Mononuclear cell (primary cell): ENCODE measurements around the gene SCARF2. TPM values are rescaled to one million over a fixed set of nuclear protein-coding genes. Genes with fewer than 3 reads are reported as not detected.
A peak's percentile ranks its signal among the peaks of the same experiment; 100 is the strongest.

Experiments
- H3K27me3 ChIP-seq: 2 replicates; pipeline ENCODE4 v1.6.0; 2011; ENCODE audit warnings: low read length, control low read depth; ENCODE audit not compliant: insufficient read depth
- H3K4me1 ChIP-seq: 2 replicates; pipeline ENCODE4 v1.5.1; 2011; ENCODE audit warnings: mild to moderate bottlenecking, low read length, control low read depth; ENCODE audit not compliant: insufficient read depth
- H3K4me3 ChIP-seq: 2 replicates; pipeline ENCODE4 v1.5.1; 2011; ENCODE audit warnings: mild to moderate bottlenecking, low read length, moderate library complexity
- H3K9me3 ChIP-seq: 2 replicates; pipeline ENCODE4 v1.5.1; 2011; ENCODE audit warnings: low read depth, mild to moderate bottlenecking, control low read depth, low read length
- total RNA-seq: library from RNA; depleted of rRNA; stranded (reverse); fragments of >200 nt; gene quantifications from one replicate; pipeline ENCODE4 v1.2.3, GENCODE V29; 2012

SCARF2 gene
- total RNA-seq, 1 donor = 1.6 TPM

GRCh38 chr22:20436768-20437612 lies 635 bp downstream of the SCARF2 start:
- Histone ChIP-seq H3K4me1 (peaks cover 21% of the 10 kb centered on the region), H3K27me3 (peaks cover 38% of the 10 kb centered on the region), H3K9me3 (no peaks in the 10 kb centered on the region), H3K4me3 (no peak overlapping the region)

DNA sequence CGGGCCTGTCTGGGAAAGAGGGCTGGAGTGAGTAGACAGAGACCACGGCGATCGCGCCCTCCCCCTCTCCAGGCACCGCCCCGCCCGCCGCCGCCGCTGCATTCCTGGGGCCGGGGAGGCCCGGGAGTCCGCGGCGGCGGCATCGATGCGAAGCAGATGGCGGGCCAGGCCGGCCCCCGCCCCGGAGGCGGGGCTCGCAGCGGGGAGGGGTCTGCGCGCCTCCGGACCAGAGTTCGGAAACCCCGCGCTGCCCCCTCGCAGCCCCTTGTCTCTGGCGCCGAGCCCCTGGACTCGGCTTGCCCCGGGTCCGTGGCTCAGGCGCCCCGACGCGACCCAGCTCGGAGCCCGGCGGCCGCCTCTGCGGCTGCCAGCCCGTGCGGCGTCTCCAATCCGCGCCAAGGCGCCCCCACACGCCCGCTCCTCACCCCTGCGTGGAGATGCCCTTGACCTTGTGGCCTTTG lies 1.3 kb downstream of the SCARF2 start:
- Histone ChIP-seq H3K4me1 (peaks cover 23% of the 10 kb centered on the region), H3K9me3 (no peaks in the 10 kb centered on the region), H3K4me3 (no peak overlapping the region), H3K27me3 (peaks cover 42% of the 10 kb centered on the region)

DNA sequence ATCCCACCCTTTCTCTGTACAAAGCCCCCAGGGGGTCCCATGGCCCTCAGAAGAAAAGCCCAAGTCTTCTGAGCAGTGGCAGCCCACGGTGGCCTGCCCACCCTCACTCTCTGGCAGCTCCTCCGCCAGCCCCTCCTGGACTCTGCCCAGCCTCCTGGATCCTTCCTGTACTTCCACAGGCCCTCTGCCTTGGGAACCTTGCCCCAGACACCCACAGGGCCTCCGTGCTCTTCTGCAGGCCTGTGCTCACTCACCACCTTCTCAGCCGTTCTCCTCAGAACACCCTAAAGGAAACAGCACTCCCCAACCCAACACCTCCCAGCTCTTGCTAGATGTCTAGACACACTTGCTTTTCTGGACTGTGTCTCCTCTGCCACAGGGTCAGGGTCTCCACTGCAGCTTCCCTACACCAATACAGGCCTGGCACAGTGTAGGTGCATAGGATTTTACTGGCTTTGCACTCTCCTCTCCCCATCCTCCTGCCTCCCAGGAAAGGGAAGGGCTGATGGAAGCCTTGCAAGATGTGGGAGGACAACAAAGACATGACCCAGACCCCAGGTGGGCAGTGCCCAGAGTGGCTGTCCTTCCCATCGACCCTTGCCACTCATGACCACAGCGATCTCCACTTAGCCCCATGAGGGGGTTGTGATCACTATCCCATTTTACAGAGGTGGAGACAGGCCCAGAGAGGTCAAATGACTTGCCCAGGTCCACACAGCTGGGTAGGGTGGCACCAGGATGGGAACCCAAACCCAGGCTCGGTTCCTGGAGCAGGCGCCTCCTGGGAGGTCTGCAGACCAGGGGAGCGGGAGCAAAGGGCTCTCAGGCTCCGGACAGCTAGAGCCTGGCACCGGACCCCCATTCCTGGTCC lies 2.0 kb downstream of the SCARF2 start:
- Histone ChIP-seq H3K4me3 (no peak overlapping the region), H3K9me3 (no peaks in the 10 kb centered on the region), H3K4me1 (peaks cover 29% of the 10 kb centered on the region), H3K27me3 (peaks cover 42% of the 10 kb centered on the region)

- H3K9me3 ChIP-seq = no peaks in the 10 kb centered on the region
- no peak overlapping the region for H3K4me3 ChIP-seq
- peaks cover 38% of the 10 kb centered on the region for H3K4me1 ChIP-seq
- peaks cover 51% of the 10 kb centered on the region for H3K27me3 ChIP-seq
These were observed 2.9 kb downstream of the SCARF2 start for GRCh38 chr22:20434773-20435172.

GRCh38 chr22:20434264-20434751 lies 3.3 kb downstream of the SCARF2 start:
- peaks cover 51% of the 10 kb centered on the region for H3K27me3 ChIP-seq

GRCh38 chr22:20433686-20434241 lies 3.9 kb downstream of the SCARF2 start:
- no peak overlapping the region for H3K4me3 ChIP-seq
- peaks cover 51% of the 10 kb centered on the region for H3K27me3 ChIP-seq
- no peaks in the 10 kb centered on the region for H3K9me3 ChIP-seq
- peaks cover 45% of the 10 kb centered on the region for H3K4me1 ChIP-seq

More at GRCh38 chr22:20434264-20434751, 3.3 kb downstream of the SCARF2 start:
- peaks cover 42% of the 10 kb centered on the region for H3K4me1 ChIP-seq
- no peak overlapping the region for H3K4me3 ChIP-seq
- no peaks in the 10 kb centered on the region for H3K9me3 ChIP-seq

GRCh38 chr22:20433191-20433590 lies 4.4 kb downstream of the SCARF2 start:
- H3K9me3 ChIP-seq = no peaks in the 10 kb centered on the region
- H3K27me3 ChIP-seq = peaks cover 50% of the 10 kb centered on the region
- peaks cover 47% of the 10 kb centered on the region for H3K4me1 ChIP-seq
- no peak overlapping the region for H3K4me3 ChIP-seq

- Histone ChIP-seq H3K9me3 (no peaks in the 10 kb centered on the region), H3K27me3 (peaks cover 52% of the 10 kb centered on the region), H3K4me3 (no peak overlapping the region), H3K4me1 (peaks cover 41% of the 10 kb centered on the region)
These were observed 5.4 kb downstream of the SCARF2 start for GRCh38 chr22:20432244-20432686.

DNA sequence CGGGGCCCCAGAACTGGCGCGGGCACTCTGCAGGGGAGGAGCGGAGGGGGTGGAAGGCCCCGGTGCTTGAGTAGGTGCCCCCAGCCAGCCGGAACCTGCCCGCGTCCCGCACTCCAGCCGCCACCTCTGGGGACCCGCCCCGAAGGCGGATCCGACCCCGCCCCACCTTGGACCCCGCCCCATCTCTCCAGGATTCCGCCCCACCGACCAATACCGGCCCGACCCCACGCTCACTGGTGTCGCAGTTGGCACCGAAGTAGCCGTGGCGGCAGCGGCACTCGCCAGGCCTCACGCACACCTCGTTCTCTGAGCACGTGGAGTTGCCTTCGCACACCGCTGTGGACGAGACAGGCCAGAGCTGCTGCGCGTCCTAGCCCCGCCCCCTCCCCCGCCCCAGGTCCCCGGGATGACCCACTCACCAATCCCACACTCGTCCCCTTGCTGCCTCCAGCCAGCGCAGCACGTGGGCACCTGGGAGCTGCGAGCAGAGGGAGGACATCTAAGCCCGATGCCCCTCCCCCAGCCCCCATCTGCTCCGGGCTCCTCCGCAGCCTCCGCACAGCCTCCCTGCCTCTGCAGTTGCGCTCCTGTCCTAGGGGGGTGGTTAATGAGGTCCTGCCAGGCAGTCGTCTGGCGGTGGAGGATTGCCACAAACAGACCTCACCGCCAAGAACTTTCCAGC lies 6.0 kb downstream of the SCARF2 start:
- Histone ChIP-seq H3K4me1 (peaks cover 35% of the 10 kb centered on the region), H3K27me3 (peaks cover 52% of the 10 kb centered on the region), H3K4me3 (no peak overlapping the region), H3K9me3 (no peaks in the 10 kb centered on the region)

- Histone ChIP-seq H3K4me3 (no peak overlapping the region), H3K27me3 (peaks cover 53% of the 10 kb centered on the region), H3K9me3 (no peaks in the 10 kb centered on the region), H3K4me1 (peaks cover 30% of the 10 kb centered on the region)
These were observed 6.7 kb downstream of the SCARF2 start for GRCh38 chr22:20430720-20431510.

- H3K4me1 ChIP-seq = peaks cover 32% of the 10 kb centered on the region
- H3K9me3 ChIP-seq = no peaks in the 10 kb centered on the region
- H3K4me3 ChIP-seq = no peak overlapping the region
- peaks cover 47% of the 10 kb centered on the region for H3K27me3 ChIP-seq
These were observed 7.4 kb downstream of the SCARF2 start for GRCh38 chr22:20430101-20430719.

DNA sequence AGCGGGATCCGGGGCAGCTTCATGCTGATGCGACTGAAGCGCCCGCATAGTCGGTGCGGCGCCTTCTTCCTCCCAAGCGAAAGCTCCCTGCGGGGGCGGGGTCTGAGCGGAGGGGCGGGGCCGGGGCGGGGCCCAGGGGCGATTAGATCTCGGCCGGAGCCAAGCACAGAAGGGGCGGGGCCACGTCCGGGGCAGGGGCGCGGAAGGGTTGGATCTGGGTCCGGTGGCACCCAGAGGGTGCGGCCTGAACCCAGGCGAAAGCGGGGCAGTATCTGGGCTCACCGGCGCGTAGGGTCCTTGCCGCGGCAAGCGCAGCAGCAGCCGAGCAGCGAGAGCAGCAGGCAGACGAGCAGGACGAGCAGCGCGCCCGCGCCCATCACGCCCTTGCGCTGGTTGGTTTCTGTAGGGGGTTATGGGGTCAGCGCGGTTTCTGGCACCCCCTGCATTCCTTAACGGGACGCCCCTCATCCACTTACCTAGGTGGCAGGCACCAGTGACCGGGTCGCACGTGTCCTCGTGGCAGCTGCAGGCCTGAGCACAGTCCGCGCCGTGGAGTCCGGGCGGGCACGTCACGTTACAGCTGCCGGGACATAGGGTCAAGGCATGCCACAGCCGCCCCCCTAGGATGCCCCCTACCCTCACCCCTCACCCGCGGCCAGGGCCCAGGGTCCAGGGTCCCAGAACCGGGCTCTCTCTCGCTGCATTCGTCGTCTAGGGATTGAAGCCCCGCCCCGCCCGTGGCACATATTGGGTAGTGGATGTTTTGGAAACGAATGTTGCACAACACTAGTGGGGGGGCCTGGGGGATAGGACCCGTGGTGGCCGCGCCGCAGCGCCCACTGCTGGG lies 8.1 kb downstream of the SCARF2 start:
- H3K27me3 ChIP-seq = peaks cover 42% of the 10 kb centered on the region
- peaks cover 32% of the 10 kb centered on the region for H3K4me1 ChIP-seq
- peak overlapping the region; percentile 41 for H3K4me3 ChIP-seq

More for the DNA sequence above, 8.1 kb downstream of the SCARF2 start:
- H3K9me3 ChIP-seq = no peaks in the 10 kb centered on the region
